Astrocyte of the spinal cord (primary cell): ENCODE measurements around the gene RBM48.

ENCODE experiments used
- DNase-seq: peaks from one replicate; pipeline ENCODE4 v3.0.0; 2011; ENCODE audit warnings: low read depth, low spot score
- H3K4me3 ChIP-seq: 2 replicates; pipeline ENCODE4 v1.5.1; 2011; ENCODE audit warnings: low read depth, mild to moderate bottlenecking, low read length, moderate library complexity
- in situ Hi-C: cut with HindIII; loops from 2 replicates; pipeline ENCODE4 v1.10.0; 2017; ENCODE audit warnings: low sequenced_read_pairs
- TF ChIP-seq, protein P1 (sequence below): IDR thresholded peaks from 2 replicates; pipeline ENCODE4 v1.5.1; 2012; ENCODE audit warnings: low read depth, mild to moderate bottlenecking, low read length, inconsistent platforms

Gene RBM48

DNA sequence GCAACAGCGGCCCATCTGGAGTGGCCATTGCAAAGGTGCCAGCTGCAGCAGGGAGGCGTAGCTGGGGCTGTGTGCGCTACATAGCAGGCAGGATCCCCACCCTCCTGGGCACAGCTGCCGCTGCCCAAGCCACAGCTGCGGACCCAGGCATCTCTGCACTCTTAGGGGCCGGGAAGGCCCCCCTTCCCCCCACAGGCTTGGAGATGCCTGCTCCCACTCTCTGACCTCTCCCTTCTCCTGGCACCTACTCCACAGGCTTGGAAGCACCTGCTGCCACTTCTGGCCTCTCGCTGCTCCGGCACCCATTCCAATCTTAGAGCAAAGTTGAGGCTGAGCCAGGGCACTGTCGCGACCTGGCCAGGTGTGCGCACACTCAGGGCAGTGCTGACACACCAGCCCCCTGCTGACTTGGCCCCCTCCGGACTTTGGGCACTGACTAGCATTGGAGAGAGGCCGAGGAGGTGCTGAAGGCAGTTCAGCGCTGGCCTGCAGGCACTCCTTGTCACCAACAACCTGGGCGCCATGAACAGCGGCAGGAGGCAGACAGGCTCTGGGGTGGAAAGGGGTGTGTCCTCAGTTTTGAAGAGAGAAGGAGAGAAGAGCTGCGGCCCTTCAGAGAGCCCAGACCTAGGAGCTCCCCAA, 18.4 kb downstream of the RBM48 start:
- no peak overlapping the region for H3K4me3 ChIP-seq
- in situ Hi-C loops: no loop called here
- TF ChIP-seq, protein P1, sequence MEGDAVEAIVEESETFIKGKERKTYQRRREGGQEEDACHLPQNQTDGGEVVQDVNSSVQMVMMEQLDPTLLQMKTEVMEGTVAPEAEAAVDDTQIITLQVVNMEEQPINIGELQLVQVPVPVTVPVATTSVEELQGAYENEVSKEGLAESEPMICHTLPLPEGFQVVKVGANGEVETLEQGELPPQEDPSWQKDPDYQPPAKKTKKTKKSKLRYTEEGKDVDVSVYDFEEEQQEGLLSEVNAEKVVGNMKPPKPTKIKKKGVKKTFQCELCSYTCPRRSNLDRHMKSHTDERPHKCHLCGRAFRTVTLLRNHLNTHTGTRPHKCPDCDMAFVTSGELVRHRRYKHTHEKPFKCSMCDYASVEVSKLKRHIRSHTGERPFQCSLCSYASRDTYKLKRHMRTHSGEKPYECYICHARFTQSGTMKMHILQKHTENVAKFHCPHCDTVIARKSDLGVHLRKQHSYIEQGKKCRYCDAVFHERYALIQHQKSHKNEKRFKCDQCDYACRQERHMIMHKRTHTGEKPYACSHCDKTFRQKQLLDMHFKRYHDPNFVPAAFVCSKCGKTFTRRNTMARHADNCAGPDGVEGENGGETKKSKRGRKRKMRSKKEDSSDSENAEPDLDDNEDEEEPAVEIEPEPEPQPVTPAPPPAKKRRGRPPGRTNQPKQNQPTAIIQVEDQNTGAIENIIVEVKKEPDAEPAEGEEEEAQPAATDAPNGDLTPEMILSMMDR: no peak
- no peak for DNase-seq

DNA sequence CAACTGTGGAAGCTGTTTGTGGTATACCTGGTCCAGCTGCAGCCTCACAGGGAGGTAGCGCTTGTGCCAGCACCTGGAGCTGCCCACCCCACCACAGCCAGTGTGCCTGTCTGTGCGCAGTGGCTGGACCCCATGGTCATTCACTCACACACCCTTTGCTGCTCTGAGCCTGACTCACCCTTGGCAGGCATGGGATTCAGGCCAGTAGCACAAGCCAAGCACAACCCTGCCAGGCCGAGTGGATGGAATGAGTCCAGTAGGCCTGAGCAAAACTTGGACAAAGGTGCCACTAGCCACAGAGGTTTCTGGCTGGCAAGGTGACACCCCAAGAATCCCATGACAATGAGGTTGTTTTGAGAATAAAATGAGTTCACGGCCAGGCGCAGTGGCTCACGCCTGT, 19.0 kb downstream of the RBM48 start:
- no peak for DNase-seq
- no peak overlapping the region for H3K4me3 ChIP-seq
- in situ Hi-C loops: no loop called here
- TF ChIP-seq, protein P1: no peak

DNA sequence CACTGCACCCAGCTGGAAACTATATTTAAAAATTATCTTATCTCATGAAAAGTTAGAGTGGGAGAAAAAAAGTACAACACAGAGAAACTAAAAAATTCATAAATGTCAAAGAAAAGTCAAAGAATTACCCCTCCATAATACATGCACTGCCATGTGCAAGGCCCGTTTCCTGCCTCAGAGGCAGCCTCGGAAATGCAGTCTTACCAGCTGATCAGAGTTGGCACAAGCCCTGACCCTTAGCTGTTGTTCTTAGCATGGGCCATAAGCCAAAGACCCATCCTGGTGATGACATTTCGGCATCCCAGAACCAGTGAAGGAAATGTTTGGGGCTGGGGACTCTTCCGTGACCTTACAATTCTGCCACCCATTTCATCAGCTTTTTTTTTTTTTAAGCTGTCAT, 21.6 kb downstream of the RBM48 start:
- no peak overlapping the region for H3K4me3 ChIP-seq
- TF ChIP-seq, protein P1: no peak
- DNase-seq: no peak
- in situ Hi-C loops: no loop called here

DNA sequence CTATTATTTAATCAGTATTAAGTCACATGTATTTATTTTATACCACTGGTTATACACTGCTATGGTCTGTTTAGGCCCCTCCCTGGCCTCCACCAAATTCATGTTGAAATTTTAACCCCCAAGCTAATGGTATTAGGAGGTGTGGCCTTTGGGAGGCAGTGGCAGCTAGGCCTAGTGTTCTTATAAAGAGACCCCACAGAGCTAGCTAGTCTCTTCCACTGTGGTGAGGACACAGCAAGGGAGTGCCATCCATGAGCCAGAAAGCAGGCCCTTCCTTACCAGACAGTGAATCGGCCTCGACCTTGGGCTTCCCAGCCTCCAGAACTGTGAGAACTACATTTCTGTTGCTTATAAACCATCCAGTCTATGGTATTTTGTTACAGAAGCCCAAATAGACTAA, 28.7 kb downstream of the RBM48 start:
- in situ Hi-C loops: no loop called here
- H3K4me3 ChIP-seq: no peak overlapping the region
- TF ChIP-seq, protein P1: no peak
- DNase-seq: no peak

DNA sequence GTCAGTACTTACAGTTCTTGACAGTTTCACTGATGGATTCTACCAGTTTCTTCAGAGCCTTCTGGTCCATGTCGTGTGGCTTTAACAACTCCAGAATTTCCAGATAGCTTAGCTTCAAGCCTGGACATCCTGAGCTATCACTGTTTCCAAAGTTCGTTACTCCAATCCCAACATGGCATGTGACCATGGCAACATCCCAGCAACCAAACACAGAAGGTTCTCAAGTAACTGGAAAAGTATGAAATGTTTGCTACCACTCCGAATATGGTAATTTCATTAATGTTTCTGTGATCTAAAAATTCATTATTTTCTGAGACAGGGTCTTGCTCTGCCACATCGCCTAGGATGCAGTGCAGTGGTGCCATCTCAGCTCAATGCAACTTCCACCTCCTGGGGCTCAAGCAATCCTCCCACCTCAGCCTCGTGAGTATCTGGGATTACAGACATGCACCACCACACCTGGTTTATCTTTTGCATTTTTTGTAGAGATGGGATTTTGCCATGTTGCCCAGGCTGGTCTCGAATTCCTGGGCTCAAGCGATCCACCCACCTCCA, 29.3 kb downstream of the RBM48 start:
- in situ Hi-C loops: no loop called here
- no peak overlapping the region for H3K4me3 ChIP-seq
- DNase-seq: no peak
- TF ChIP-seq, protein P1: no peak

DNA sequence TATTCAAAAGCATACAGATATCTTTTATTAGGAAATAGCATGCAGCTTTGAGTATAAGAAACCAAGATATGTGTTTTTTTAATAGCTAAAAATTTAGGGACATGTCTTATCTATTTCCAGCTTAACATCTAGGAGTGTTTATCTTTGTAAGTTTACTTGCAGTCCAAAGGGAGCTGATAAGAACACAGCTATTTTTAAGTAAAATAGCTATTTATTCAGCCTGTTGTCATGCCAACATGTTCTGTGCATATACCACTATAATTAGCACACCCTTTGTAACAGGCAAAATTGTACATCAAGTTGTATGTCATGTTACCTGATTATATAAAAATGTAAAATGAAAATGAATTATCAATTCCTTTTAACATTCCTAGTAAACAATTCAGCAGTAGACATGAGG, 32.0 kb downstream of the RBM48 start:
- in situ Hi-C loops: no loop called here
- no peak for DNase-seq
- TF ChIP-seq, protein P1: no peak
- H3K4me3 ChIP-seq: no peak overlapping the region
